Measurements from ENCODE around the gene GNAS-AS1.
"Not testable (repeated sequence)": the region's sequence is repeated elsewhere in the genome, so short reads cannot be mapped to it uniquely, and the experiment has no call there.

Gene GNAS-AS1

GRCh38 chr20:58836616-58837204 is 14.0 kb downstream of the GNAS-AS1 start:
- no peak overlapping the region for H3K4me3 ChIP-seq (ENCODE audit: insufficient read depth, low read depth, low read length)
- H3K4me1 ChIP-seq (ENCODE audit: control insufficient read depth, insufficient read depth, low read length), result no peaks in the 10 kb centered on the region
- peaks cover 28% of the 10 kb centered on the region for H3K27me3 ChIP-seq (ENCODE audit: control insufficient read depth, insufficient read depth, low read length, poor library complexity, severe bottlenecking)
- peaks cover 3% of the 10 kb centered on the region for H3K36me3 ChIP-seq (ENCODE audit: control insufficient read depth, insufficient read depth, low read length)
- H3K9me3 ChIP-seq (ENCODE audit: control insufficient read depth, low read length), result no peaks in the 10 kb centered on the region
- WGBS, 2 experiments, result 95 to 96% methylated on average over 10 of the region's 10 CpGs
- no peak overlapping the region for H3K27ac ChIP-seq (ENCODE audit: insufficient read depth, low read depth, low read length, poor library complexity, severe bottlenecking)

GRCh38 chr20:58835231-58835630 is 15.5 kb downstream of the GNAS-AS1 start:
- H3K9me3 ChIP-seq (ENCODE audit: control insufficient read depth, low read length), result no peaks in the 10 kb centered on the region
- no peak overlapping the region for H3K27ac ChIP-seq (ENCODE audit: insufficient read depth, low read depth, low read length, poor library complexity, severe bottlenecking)
- peaks cover 3% of the 10 kb centered on the region for H3K36me3 ChIP-seq (ENCODE audit: control insufficient read depth, insufficient read depth, low read length)
- no peak overlapping the region for H3K4me3 ChIP-seq (ENCODE audit: insufficient read depth, low read depth, low read length)
- peaks cover 14% of the 10 kb centered on the region for H3K27me3 ChIP-seq (ENCODE audit: control insufficient read depth, insufficient read depth, low read length, poor library complexity, severe bottlenecking)
- no peaks in the 10 kb centered on the region for H3K4me1 ChIP-seq (ENCODE audit: control insufficient read depth, insufficient read depth, low read length)
- 90 to 97% methylated on average over 2 of the region's 2 CpGs for WGBS, 2 experiments

GRCh38 chr20:58833921-58834320 is 16.8 kb downstream of the GNAS-AS1 start:
- H3K9me3 ChIP-seq (ENCODE audit: control insufficient read depth, low read length), result no peaks in the 10 kb centered on the region
- H3K4me1 ChIP-seq (ENCODE audit: control insufficient read depth, insufficient read depth, low read length), result no peaks in the 10 kb centered on the region
- no peak overlapping the region for H3K27ac ChIP-seq (ENCODE audit: insufficient read depth, low read depth, low read length, poor library complexity, severe bottlenecking)
- WGBS, 2 experiments, result 94 to 97% methylated on average over 10 of the region's 10 CpGs
- no peaks in the 10 kb centered on the region for H3K36me3 ChIP-seq (ENCODE audit: control insufficient read depth, insufficient read depth, low read length)
- peaks cover under 1% of the 10 kb centered on the region for H3K27me3 ChIP-seq (ENCODE audit: control insufficient read depth, insufficient read depth, low read length, poor library complexity, severe bottlenecking)
- no peak overlapping the region for H3K4me3 ChIP-seq (ENCODE audit: insufficient read depth, low read depth, low read length)

- Histone ChIP-seq H3K4me3 (ENCODE audit: insufficient read depth, low read depth, low read length) (no peak overlapping the region), H3K27ac (ENCODE audit: insufficient read depth, low read depth, low read length, poor library complexity, severe bottlenecking) (no peak overlapping the region), H3K36me3 (ENCODE audit: control insufficient read depth, insufficient read depth, low read length) (no peaks in the 10 kb centered on the region), H3K27me3 (ENCODE audit: control insufficient read depth, insufficient read depth, low read length, poor library complexity, severe bottlenecking) (no peaks in the 10 kb centered on the region), H3K9me3 (ENCODE audit: control insufficient read depth, low read length) (no peaks in the 10 kb centered on the region), H3K4me1 (ENCODE audit: control insufficient read depth, insufficient read depth, low read length) (no peaks in the 10 kb centered on the region)
- WGBS, 2 experiments, result 97 to 99% methylated on average over 4 of the region's 4 CpGs
These were observed 18.2 kb downstream of the GNAS-AS1 start for GRCh38 chr20:58832457-58832856.

- Histone ChIP-seq H3K4me1 (ENCODE audit: control insufficient read depth, insufficient read depth, low read length) (no peaks in the 10 kb centered on the region), H3K27ac (ENCODE audit: insufficient read depth, low read depth, low read length, poor library complexity, severe bottlenecking) (no peak overlapping the region), H3K9me3 (ENCODE audit: control insufficient read depth, low read length) (no peaks in the 10 kb centered on the region), H3K4me3 (ENCODE audit: insufficient read depth, low read depth, low read length) (no peak overlapping the region), H3K27me3 (ENCODE audit: control insufficient read depth, insufficient read depth, low read length, poor library complexity, severe bottlenecking) (no peaks in the 10 kb centered on the region), H3K36me3 (ENCODE audit: control insufficient read depth, insufficient read depth, low read length) (no peaks in the 10 kb centered on the region)
- 94 to 96% methylated on average over 6 of the region's 6 CpGs for WGBS, 2 experiments
These were observed 21.2 kb downstream of the GNAS-AS1 start for GRCh38 chr20:58829531-58829941.

GRCh38 chr20:58828804-58829203 is 21.9 kb downstream of the GNAS-AS1 start:
- H3K9me3 ChIP-seq (ENCODE audit: control insufficient read depth, low read length); H3K27ac ChIP-seq (ENCODE audit: insufficient read depth, low read depth, low read length, poor library complexity, severe bottlenecking); H3K4me3 ChIP-seq (ENCODE audit: insufficient read depth, low read depth, low read length); H3K36me3 ChIP-seq (ENCODE audit: control insufficient read depth, insufficient read depth, low read length); H3K27me3 ChIP-seq (ENCODE audit: control insufficient read depth, insufficient read depth, low read length, poor library complexity, severe bottlenecking); H3K4me1 ChIP-seq (ENCODE audit: control insufficient read depth, insufficient read depth, low read length): not testable (repeated sequence)
- WGBS, 2 experiments, result 94 to 96% methylated on average over 3 to 4 of the region's 5 CpGs

- no peaks in the 10 kb centered on the region for H3K4me1 ChIP-seq (ENCODE audit: control insufficient read depth, insufficient read depth, low read length)
- no peaks in the 10 kb centered on the region for H3K9me3 ChIP-seq (ENCODE audit: control insufficient read depth, low read length)
- 88 to 89% methylated on average over 2 of the region's 2 CpGs for WGBS, 2 experiments
- H3K36me3 ChIP-seq (ENCODE audit: control insufficient read depth, insufficient read depth, low read length), result no peaks in the 10 kb centered on the region
- H3K4me3 ChIP-seq (ENCODE audit: insufficient read depth, low read depth, low read length), result no peak overlapping the region
- no peaks in the 10 kb centered on the region for H3K27me3 ChIP-seq (ENCODE audit: control insufficient read depth, insufficient read depth, low read length, poor library complexity, severe bottlenecking)
- no peak overlapping the region for H3K27ac ChIP-seq (ENCODE audit: insufficient read depth, low read depth, low read length, poor library complexity, severe bottlenecking)
These were observed 22.6 kb downstream of the GNAS-AS1 start for GRCh38 chr20:58828136-58828535.

GRCh38 chr20:58826271-58826670 is 24.4 kb downstream of the GNAS-AS1 start:
- Histone ChIP-seq H3K4me1 (ENCODE audit: control insufficient read depth, insufficient read depth, low read length) (no peaks in the 10 kb centered on the region), H3K4me3 (ENCODE audit: insufficient read depth, low read depth, low read length) (no peak overlapping the region), H3K27ac (ENCODE audit: insufficient read depth, low read depth, low read length, poor library complexity, severe bottlenecking) (no peak overlapping the region), H3K27me3 (ENCODE audit: control insufficient read depth, insufficient read depth, low read length, poor library complexity, severe bottlenecking) (no peaks in the 10 kb centered on the region), H3K36me3 (ENCODE audit: control insufficient read depth, insufficient read depth, low read length) (no peaks in the 10 kb centered on the region), H3K9me3 (ENCODE audit: control insufficient read depth, low read length) (no peaks in the 10 kb centered on the region)
- 89 to 90% methylated on average over 5 of the region's 5 CpGs for WGBS, 2 experiments

GRCh38 chr20:58825450-58825849 is 25.3 kb downstream of the GNAS-AS1 start:
- no peaks in the 10 kb centered on the region for H3K27me3 ChIP-seq (ENCODE audit: control insufficient read depth, insufficient read depth, low read length, poor library complexity, severe bottlenecking)
- H3K4me3 ChIP-seq (ENCODE audit: insufficient read depth, low read depth, low read length), result no peak overlapping the region
- H3K4me1 ChIP-seq (ENCODE audit: control insufficient read depth, insufficient read depth, low read length), result no peaks in the 10 kb centered on the region
- H3K27ac ChIP-seq (ENCODE audit: insufficient read depth, low read depth, low read length, poor library complexity, severe bottlenecking), result no peak overlapping the region
- H3K36me3 ChIP-seq (ENCODE audit: control insufficient read depth, insufficient read depth, low read length), result no peaks in the 10 kb centered on the region
- no peaks in the 10 kb centered on the region for H3K9me3 ChIP-seq (ENCODE audit: control insufficient read depth, low read length)
- 94 to 95% methylated on average over 5 to 6 of the region's 6 CpGs for WGBS, 2 experiments

- Histone ChIP-seq H3K27ac (ENCODE audit: insufficient read depth, low read depth, low read length, poor library complexity, severe bottlenecking) (no peak overlapping the region), H3K4me3 (ENCODE audit: insufficient read depth, low read depth, low read length) (no peak overlapping the region), H3K4me1 (ENCODE audit: control insufficient read depth, insufficient read depth, low read length) (no peaks in the 10 kb centered on the region), H3K36me3 (ENCODE audit: control insufficient read depth, insufficient read depth, low read length) (no peaks in the 10 kb centered on the region), H3K27me3 (ENCODE audit: control insufficient read depth, insufficient read depth, low read length, poor library complexity, severe bottlenecking) (no peaks in the 10 kb centered on the region), H3K9me3 (ENCODE audit: control insufficient read depth, low read length) (no peaks in the 10 kb centered on the region)
- 94 to 95% methylated on average over 8 of the region's 8 CpGs for WGBS, 2 experiments
These were observed 25.9 kb downstream of the GNAS-AS1 start for GRCh38 chr20:58824843-58825242.
